CD4-positive, alpha-beta T cell (primary cell): ENCODE results near the gene FSTL4. TPM values are rescaled to one million over a fixed set of nuclear protein-coding genes. Genes with fewer than 3 reads are reported as not detected.

ENCODE experiments used
- ATAC-seq: fragments of 200-7000 bp; cut with Tn5 transposase; one replicate; pipeline ENCODE4 v1.10.0; 2022; ENCODE audit warnings: mild to moderate bottlenecking; ENCODE audit not compliant: poor library complexity
- CTCF ChIA-PET: fragments of 350-600 bp; sonication (Branson Sonifier 250); formaldehyde crosslinking; loops from one replicate; lab custom pipeline; 2021; ENCODE audit warnings: antibody characterized with exemption, inconsistent platforms; lab: Charles Lee
- POLR2A ChIA-PET: fragments of 350-600 bp; sonication (Branson Sonifier 250); formaldehyde crosslinking; loops from one replicate; lab custom pipeline; 2021; ENCODE audit warnings: antibody characterized with exemption, inconsistent platforms; lab: Charles Lee
- DNase-seq, 14 experiments: peaks; one replicate each; pipeline ENCODE4 v3.0.0-alpha.2; 2013 to 2020; ENCODE audit warnings: mixed read lengths in 2 of 14
- H3K27ac ChIP-seq, 2 donors: one replicate each; pipeline versions ENCODE4 v1.5.1 to v1.7.0; 2013; ENCODE audit warnings: low read length in 2 of 2, low read depth in 1 of 2, mild to moderate bottlenecking in 1 of 2
- H3K27me3 ChIP-seq, 2 experiments: 1 replicate in 1 of 2; 2 replicates in 1 of 2; pipeline versions ENCODE4 v1.6.1 to v1.7.0; 2013; ENCODE audit warnings: low read length in 2 of 2, control low read depth in 1 of 2, mild to moderate bottlenecking in 1 of 2, moderate library complexity in 1 of 2; ENCODE audit not compliant: insufficient read depth in 2 of 2, control insufficient read depth in 1 of 2
- H3K36me3 ChIP-seq: one replicate; pipeline ENCODE4 v1.6.1; 2013; ENCODE audit warnings: low read length, control low read depth; ENCODE audit not compliant: insufficient read depth
- H3K4me1 ChIP-seq: one replicate; pipeline ENCODE4 v1.6.1; 2013; ENCODE audit warnings: low read length, control low read depth; ENCODE audit not compliant: insufficient read depth
- H3K4me3 ChIP-seq: one replicate; pipeline ENCODE4 v1.5.1; 2013; ENCODE audit warnings: mild to moderate bottlenecking, low read length, moderate library complexity
- H3K9me3 ChIP-seq, 2 experiments: 1 replicate in 1 of 2; 2 replicates in 1 of 2; pipeline versions ENCODE4 v1.6.1 to v1.7.0; 2013; ENCODE audit warnings: low read length in 2 of 2, mild to moderate bottlenecking in 2 of 2, control low read depth in 1 of 2, moderate library complexity in 1 of 2; ENCODE audit not compliant: control insufficient read depth in 1 of 2, insufficient read depth in 1 of 2
- H3K27ac Mint-ChIP-seq: one replicate; pipeline ENCODE4 v1.8.0; 2020; ENCODE audit warnings: mixed read lengths
- H3K27me3 Mint-ChIP-seq: one replicate; pipeline ENCODE4 v1.8.0; 2021; ENCODE audit warnings: mixed read lengths
- H3K36me3 Mint-ChIP-seq: one replicate; pipeline ENCODE4 v1.8.0; 2021; ENCODE audit warnings: low read depth, mixed read lengths
- H3K4me1 Mint-ChIP-seq: one replicate; pipeline ENCODE4 v1.8.0; 2021; ENCODE audit warnings: low read depth, mixed read lengths
- H3K4me3 Mint-ChIP-seq: one replicate; pipeline ENCODE4 v1.8.0; 2020; ENCODE audit warnings: mild to moderate bottlenecking, mixed read lengths
- H3K9me3 Mint-ChIP-seq: one replicate; pipeline ENCODE4 v1.8.0; 2020; ENCODE audit warnings: mixed read lengths
- CTCF ChIP-seq: fragments of 200-600 bp; IDR thresholded peaks from one replicate; pipeline ENCODE4 v1.8.0; 2022; ENCODE audit warnings: antibody characterized with exemption, mild to moderate bottlenecking
- intact Hi-C, 2 experiments: fragments of 100-400 bp; cut with DNase I in 1 of 2; cut with micrococcal nuclease in 1 of 2; formaldehyde crosslinking; loops; one replicate each; pipeline versions ENCODE4 v1.15.1 to v1.9.0; 2023 to 2025; cut with DNase I, micrococcal nuclease
- total RNA-seq, 174 experiments: library from RNA in 2 of 174; stranded (reverse) in 2 of 174; gene quantifications; one replicate each; pipeline ENCODE4 v1.2.3 and lab custom pipeline; 2021 to 2026

Gene FSTL4
- total RNA-seq, 2 experiments from 2014 or later, result not detected

- no peak for DNase-seq
- Histone ChIP-seq H3K4me1 (no peaks in the 10 kb centered on the region), H3K9me3 (no peaks in the 10 kb centered on the region), H3K36me3 (no peaks in the 10 kb centered on the region), H3K27ac (no peak overlapping the region), H3K4me3 (no peak overlapping the region), H3K27me3 (peaks cover 19 to 22% of the 10 kb centered on the region in 2 experiments)
- no peaks in the 10 kb centered on the region for H3K9me3 Mint-ChIP-seq
- H3K27ac Mint-ChIP-seq, result no peak overlapping the region
- no peak for TF ChIP-seq CTCF
- ChIA-PET POLR2A (no interaction called here), CTCF (no interaction called here)
- intact Hi-C loops, result no loop called here
- H3K36me3 Mint-ChIP-seq, result no peaks in the 10 kb centered on the region
- peaks cover under 1% of the 10 kb centered on the region for H3K4me1 Mint-ChIP-seq
- H3K4me3 Mint-ChIP-seq, result no peak overlapping the region
- peaks cover 54% of the 10 kb centered on the region for H3K27me3 Mint-ChIP-seq
- ATAC-seq, result no peak
These were observed 7.0 kb downstream of the FSTL4 start for GRCh38 chr5:133605323-133605722.

GRCh38 chr5:133603711-133604110, 8.6 kb downstream of the FSTL4 start:
- Histone ChIP-seq H3K27ac (no peak overlapping the region), H3K4me1 (no peaks in the 10 kb centered on the region), H3K9me3 (no peaks in the 10 kb centered on the region), H3K27me3 (peaks cover 8 to 11% of the 10 kb centered on the region in 2 experiments), H3K4me3 (no peak overlapping the region), H3K36me3 (no peaks in the 10 kb centered on the region)
- no peaks in the 10 kb centered on the region for H3K36me3 Mint-ChIP-seq
- no peaks in the 10 kb centered on the region for H3K9me3 Mint-ChIP-seq
- H3K4me3 Mint-ChIP-seq, result no peak overlapping the region
- ChIA-PET POLR2A (no interaction called here), CTCF (no interaction called here)
- no peaks in the 10 kb centered on the region for H3K4me1 Mint-ChIP-seq
- TF ChIP-seq CTCF, result no peak
- H3K27me3 Mint-ChIP-seq, result peaks cover 43% of the 10 kb centered on the region
- H3K27ac Mint-ChIP-seq, result no peak overlapping the region
- ATAC-seq (no peak), DNase-seq (no peak)
- intact Hi-C loops, result no loop called here

GRCh38 chr5:133602835-133603380, 9.4 kb downstream of the FSTL4 start:
- Histone ChIP-seq H3K4me1 (no peaks in the 10 kb centered on the region), H3K27me3 (peaks cover 3 to 4% of the 10 kb centered on the region in 2 experiments), H3K9me3 (no peaks in the 10 kb centered on the region), H3K36me3 (no peaks in the 10 kb centered on the region), H3K4me3 (no peak overlapping the region), H3K27ac (no peak overlapping the region)
- no peak for DNase-seq
- no peak overlapping the region for H3K4me3 Mint-ChIP-seq
- ATAC-seq, result no peak
- no peak for TF ChIP-seq CTCF
- no peaks in the 10 kb centered on the region for H3K36me3 Mint-ChIP-seq
- intact Hi-C loops, result no loop called here
- H3K27ac Mint-ChIP-seq, result no peak overlapping the region
- no peaks in the 10 kb centered on the region for H3K9me3 Mint-ChIP-seq
- H3K27me3 Mint-ChIP-seq, result peaks cover 39% of the 10 kb centered on the region
- CTCF ChIA-PET, result no interaction called here
- POLR2A ChIA-PET, result no interaction called here
- no peaks in the 10 kb centered on the region for H3K4me1 Mint-ChIP-seq
